Activated CD8-positive, alpha-beta T cell treated with anti-CD3 and anti-CD28 coated beads for 36 hours (primary cell): ENCODE data around the gene POU5F2. TPM values are rescaled to one million over a fixed set of nuclear protein-coding genes. Genes with fewer than 3 reads are reported as not detected.

Experiments
- ATAC-seq: fragments of 200-7000 bp; cut with Tn5 transposase; one replicate; pipeline ENCODE4 v1.10.0; 2021; ENCODE audit warnings: mild to moderate bottlenecking, moderate library complexity
- CTCF ChIA-PET: fragments of 350-600 bp; sonication (Branson Sonifier 250); formaldehyde crosslinking; loops from one replicate; lab custom pipeline; 2021; ENCODE audit warnings: antibody characterized with exemption; lab: Charles Lee
- POLR2A ChIA-PET: fragments of 350-600 bp; sonication (Branson Sonifier 250); formaldehyde crosslinking; loops from one replicate; lab custom pipeline; 2021; ENCODE audit warnings: antibody characterized with exemption; lab: Charles Lee
- DNase-seq: peaks from one replicate; pipeline ENCODE4 v3.0.0-alpha.2; 2020
- H3K27ac Mint-ChIP-seq: one replicate; pipeline ENCODE4 v1.8.0; 2021; ENCODE audit warnings: mild to moderate bottlenecking, mixed read lengths
- H3K27me3 Mint-ChIP-seq: one replicate; pipeline ENCODE4 v1.8.0; 2021; ENCODE audit warnings: mixed read lengths
- H3K36me3 Mint-ChIP-seq: one replicate; pipeline ENCODE4 v1.8.0; 2021; ENCODE audit warnings: low read depth, mixed read lengths
- H3K4me1 Mint-ChIP-seq: one replicate; pipeline ENCODE4 v1.8.0; 2021; ENCODE audit warnings: low read depth, mixed read lengths
- H3K4me3 Mint-ChIP-seq: one replicate; pipeline ENCODE4 v1.8.0; 2021; ENCODE audit warnings: mild to moderate bottlenecking, moderate library complexity, mixed read lengths
- H3K9me3 Mint-ChIP-seq: one replicate; pipeline ENCODE4 v1.8.0; 2021; ENCODE audit warnings: mixed read lengths
- intact Hi-C: fragments of 100-400 bp; cut with micrococcal nuclease; formaldehyde crosslinking; loops from one replicate; pipeline ENCODE4 v1.10.0; 2022
- total RNA-seq, 2 experiments: library from RNA; stranded (reverse); gene quantifications; one replicate each; pipeline ENCODE4 v1.2.3, GENCODE V29; 2021
- TF ChIP-seq, protein P1 (sequence below): fragments of 200-600 bp; IDR thresholded peaks from one replicate; pipeline ENCODE4 v1.8.0; 2022; ENCODE audit warnings: antibody characterized with exemption, mild to moderate bottlenecking

Gene POU5F2
- total RNA-seq, 2 experiments from 2014 or later, result 0.45 to 0.51 TPM

DNA sequence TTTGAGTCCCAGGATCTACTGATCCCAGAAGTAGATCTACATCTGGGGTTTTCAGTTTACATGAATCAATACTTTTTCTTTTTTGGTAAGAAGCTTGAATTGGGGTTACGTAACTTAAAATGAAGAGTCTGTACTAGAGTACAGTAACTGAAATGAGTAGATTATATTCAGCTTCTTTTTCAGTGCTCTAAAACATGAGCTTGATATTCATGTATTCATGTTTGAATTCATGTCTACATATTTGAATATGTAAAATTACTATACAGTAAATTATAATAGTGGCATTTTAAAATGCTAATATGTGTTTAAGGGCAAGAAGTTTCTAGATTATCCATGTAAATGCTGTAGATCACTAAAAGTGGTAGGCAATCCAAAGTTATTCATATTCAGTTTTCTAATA, 14.8 kb downstream of the POU5F2 start:
- H3K27ac Mint-ChIP-seq, result no peak overlapping the region
- DNase-seq (no peak), ATAC-seq (no peak)
- POLR2A ChIA-PET, result no interaction called here
- H3K27me3 Mint-ChIP-seq, result no peaks in the 10 kb centered on the region
- no peaks in the 10 kb centered on the region for H3K36me3 Mint-ChIP-seq
- no peak overlapping the region for H3K4me3 Mint-ChIP-seq
- H3K4me1 Mint-ChIP-seq, result peaks cover 4% of the 10 kb centered on the region
- intact Hi-C loops, result no loop called here
- TF ChIP-seq, protein P1, sequence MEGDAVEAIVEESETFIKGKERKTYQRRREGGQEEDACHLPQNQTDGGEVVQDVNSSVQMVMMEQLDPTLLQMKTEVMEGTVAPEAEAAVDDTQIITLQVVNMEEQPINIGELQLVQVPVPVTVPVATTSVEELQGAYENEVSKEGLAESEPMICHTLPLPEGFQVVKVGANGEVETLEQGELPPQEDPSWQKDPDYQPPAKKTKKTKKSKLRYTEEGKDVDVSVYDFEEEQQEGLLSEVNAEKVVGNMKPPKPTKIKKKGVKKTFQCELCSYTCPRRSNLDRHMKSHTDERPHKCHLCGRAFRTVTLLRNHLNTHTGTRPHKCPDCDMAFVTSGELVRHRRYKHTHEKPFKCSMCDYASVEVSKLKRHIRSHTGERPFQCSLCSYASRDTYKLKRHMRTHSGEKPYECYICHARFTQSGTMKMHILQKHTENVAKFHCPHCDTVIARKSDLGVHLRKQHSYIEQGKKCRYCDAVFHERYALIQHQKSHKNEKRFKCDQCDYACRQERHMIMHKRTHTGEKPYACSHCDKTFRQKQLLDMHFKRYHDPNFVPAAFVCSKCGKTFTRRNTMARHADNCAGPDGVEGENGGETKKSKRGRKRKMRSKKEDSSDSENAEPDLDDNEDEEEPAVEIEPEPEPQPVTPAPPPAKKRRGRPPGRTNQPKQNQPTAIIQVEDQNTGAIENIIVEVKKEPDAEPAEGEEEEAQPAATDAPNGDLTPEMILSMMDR, result no peak
- CTCF ChIA-PET, result no interaction called here
- H3K9me3 Mint-ChIP-seq, result no peaks in the 10 kb centered on the region

- Mint-ChIP-seq H3K27me3 (no peaks in the 10 kb centered on the region), H3K36me3 (no peaks in the 10 kb centered on the region), H3K4me3 (no peak overlapping the region), H3K9me3 (no peaks in the 10 kb centered on the region), H3K27ac (no peak overlapping the region), H3K4me1 (peaks cover 11% of the 10 kb centered on the region)
- no peak for DNase-seq
- POLR2A ChIA-PET, result no interaction called here
- ATAC-seq, result no peak
- CTCF ChIA-PET, result no interaction called here
- TF ChIP-seq, protein P1, result no peak
- intact Hi-C loops, result no loop called here
These were observed 16.6 kb downstream of the POU5F2 start for GRCh38 chr5:93724791-93725190.

- ATAC-seq, result no peak
- POLR2A ChIA-PET, result no interaction called here
These were observed 17.7 kb downstream of the POU5F2 start for GRCh38 chr5:93723681-93724080.

DNA sequence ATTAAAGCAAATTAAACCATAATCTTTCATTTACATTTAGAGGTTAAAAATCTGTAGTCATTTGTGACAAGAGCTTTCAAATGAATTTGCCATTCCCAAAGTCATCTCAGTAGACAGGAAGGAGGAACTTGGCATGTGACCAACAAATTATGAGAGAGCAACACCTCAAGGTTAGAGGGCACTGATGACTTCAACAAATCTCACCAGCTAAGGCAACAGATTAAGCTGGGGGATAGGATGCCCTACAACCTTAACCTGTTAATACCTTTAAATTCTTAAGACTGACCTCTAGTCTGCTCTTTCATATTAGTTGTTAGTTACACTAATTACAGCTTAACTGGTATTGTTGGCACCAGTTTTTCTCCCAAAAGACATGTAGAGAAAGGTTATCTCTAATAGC, 18.4 kb downstream of the POU5F2 start:
- CTCF ChIA-PET, result interaction anchor here (1.2 to 1.4 kb wide), 2 partner anchors 12 to 78 kb away, joined by 5 to 6 read pairs; no protein-coding TSS in a partner anchor
- no peak for ATAC-seq
- H3K9me3 Mint-ChIP-seq, result no peaks in the 10 kb centered on the region
- no peak overlapping the region for H3K4me3 Mint-ChIP-seq
- peaks cover 11% of the 10 kb centered on the region for H3K4me1 Mint-ChIP-seq
- DNase-seq, result no peak
- POLR2A ChIA-PET, result no interaction called here
- intact Hi-C loops, result no loop called here
- no peaks in the 10 kb centered on the region for H3K36me3 Mint-ChIP-seq
- H3K27me3 Mint-ChIP-seq, result no peaks in the 10 kb centered on the region
- no peak overlapping the region for H3K27ac Mint-ChIP-seq
- TF ChIP-seq, protein P1, result no peak

More at GRCh38 chr5:93723681-93724080, 17.7 kb downstream of the POU5F2 start:
- peaks cover 11% of the 10 kb centered on the region for H3K4me1 Mint-ChIP-seq
- H3K27me3 Mint-ChIP-seq, result no peaks in the 10 kb centered on the region
- H3K9me3 Mint-ChIP-seq, result no peaks in the 10 kb centered on the region
- CTCF ChIA-PET, result interaction anchor here (1.2 to 1.4 kb wide), 2 partner anchors 12 to 77 kb away, joined by 5 to 6 read pairs; no protein-coding TSS in a partner anchor
- intact Hi-C loops, result no loop called here
- DNase-seq, result no peak
- no peak overlapping the region for H3K27ac Mint-ChIP-seq
- no peak overlapping the region for H3K4me3 Mint-ChIP-seq
- no peaks in the 10 kb centered on the region for H3K36me3 Mint-ChIP-seq
- TF ChIP-seq, protein P1, result no peak

DNA sequence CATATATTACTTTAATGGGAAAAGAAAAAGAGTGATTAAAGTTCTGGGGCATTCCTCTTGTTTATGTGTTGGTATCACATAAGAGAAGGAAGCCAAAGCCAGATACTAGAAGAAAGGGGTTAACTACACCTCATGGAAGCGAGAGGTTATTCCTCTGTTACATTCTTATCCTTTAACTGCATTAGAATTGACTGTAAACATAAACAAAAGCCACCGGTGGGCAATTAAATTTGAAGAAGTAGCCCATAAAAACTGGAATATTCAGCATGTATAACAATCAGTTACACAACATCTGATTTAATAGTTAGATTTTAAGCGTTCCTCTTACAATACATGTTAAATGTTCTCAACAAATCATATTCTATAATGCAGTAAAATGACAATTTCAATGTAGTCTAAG, 18.8 kb downstream of the POU5F2 start:
- DNase-seq (no peak), ATAC-seq (no peak)
- H3K27me3 Mint-ChIP-seq, result no peaks in the 10 kb centered on the region
- no peak overlapping the region for H3K4me3 Mint-ChIP-seq
- POLR2A ChIA-PET, result no interaction called here
- TF ChIP-seq, protein P1, result no peak
- intact Hi-C loops, result no loop called here
- peaks cover 11% of the 10 kb centered on the region for H3K4me1 Mint-ChIP-seq
- H3K9me3 Mint-ChIP-seq, result no peaks in the 10 kb centered on the region
- CTCF ChIA-PET, result interaction anchor here (1.4 kb wide), 1 partner anchor 13 kb away, joined by 5 read pairs; no protein-coding TSS in a partner anchor
- no peaks in the 10 kb centered on the region for H3K36me3 Mint-ChIP-seq
- no peak overlapping the region for H3K27ac Mint-ChIP-seq
